SK-N-SH (cell line): ENCODE measurements around the gene SLC12A5. TPM values are rescaled to one million over a fixed set of nuclear protein-coding genes. Genes with fewer than 3 reads are reported as not detected.

Experiments
- CTCF ChIA-PET: fragments of 300-600, 350-600 bp; formaldehyde crosslinking; extraction: SDS; loops from one replicate; lab custom pipeline; 2021; lab: Yijun Ruan, JAX
- POLR2A ChIA-PET: fragments of 350-600 bp; sonication (Branson Sonifier 250); formaldehyde crosslinking; extraction: SDS; loops from one replicate; lab custom pipeline; 2020; ENCODE audit warnings: antibody characterized with exemption, inconsistent platforms; lab: Yijun Ruan, JAX
- DNase-seq: peaks from one replicate; pipeline ENCODE4 v3.0.0; 2012
- H2AFZ ChIP-seq: fragments of 200-600 bp; sonication (generic); 2 replicates; pipeline ENCODE4 v1.8.1; 2016; ENCODE audit warnings: antibody characterized with exemption, mild to moderate bottlenecking, low read depth
- H3F3A ChIP-seq: fragments of 200-600 bp; sonication (generic); replicated peaks from 2 replicates; pipeline ENCODE3; 2016; ENCODE audit warnings: antibody characterized with exemption, mild to moderate bottlenecking; ENCODE audit not compliant: insufficient read depth
- H3K27ac ChIP-seq, 2 experiments: fragments of 200-500 bp in 1 of 2; fragments of 200-600 bp in 1 of 2; sonication (Bioruptor generic) in 1 of 2; sonication (generic), shearing (Covaris generic) in 1 of 2; 2 replicates each; pipeline versions ENCODE4 v1.5.1 to v1.6.1; 2014 to 2016; ENCODE audit warnings: low read depth in 2 of 2, inconsistent platforms in 1 of 2, low read length in 1 of 2, mild to moderate bottlenecking in 1 of 2, mixed read lengths in 1 of 2
- H3K27me3 ChIP-seq: fragments of 200-600 bp; sonication (generic), shearing (Covaris generic); 2 replicates; pipeline ENCODE4 v1.6.1; 2016; ENCODE audit warnings: mixed run types; ENCODE audit not compliant: insufficient read depth
- H3K36me3 ChIP-seq, 2 experiments: fragments of 200-500 bp in 1 of 2; fragments of 200-600 bp in 1 of 2; sonication (Bioruptor generic) in 1 of 2; sonication (generic) in 1 of 2; replicated peaks in 1 of 2; 2 replicates each; pipeline versions ENCODE3 to v1.5.1; 2014 to 2016; ENCODE audit warnings: low read length in 1 of 2, mild to moderate bottlenecking in 1 of 2; ENCODE audit not compliant: insufficient read depth in 2 of 2, control insufficient read depth in 1 of 2
- H3K4me1 ChIP-seq, 2 experiments: fragments of 200-500 bp in 1 of 2; fragments of 200-600 bp in 1 of 2; sonication (Bioruptor generic) in 1 of 2; sonication (generic), shearing (Covaris generic) in 1 of 2; 2 replicates each; pipeline versions ENCODE4 v1.5.1 to v1.6.1; 2014 to 2016; ENCODE audit warnings: low read depth in 1 of 2, low read length in 1 of 2, mixed run types in 1 of 2; ENCODE audit not compliant: insufficient read depth in 2 of 2, control insufficient read depth in 1 of 2
- H3K4me2 ChIP-seq: fragments of 200-600 bp; sonication (generic), shearing (Covaris generic); 2 replicates; pipeline ENCODE4 v1.6.1; 2017; ENCODE audit warnings: mixed run types
- H3K4me3 ChIP-seq, 2 experiments: fragments of 200-500 bp in 1 of 2; fragments of 200-600 bp in 1 of 2; sonication (Bioruptor generic) in 1 of 2; sonication (generic), shearing (Covaris generic) in 1 of 2; 2 replicates each; pipeline versions ENCODE4 v1.5.1 to v1.8.1; 2014 to 2016; ENCODE audit warnings: low read depth in 2 of 2, inconsistent platforms in 1 of 2, low read length in 1 of 2, mild to moderate bottlenecking in 1 of 2, mixed read lengths in 1 of 2, moderate library complexity in 1 of 2
- H3K79me2 ChIP-seq: fragments of 200-600 bp; sonication (generic); 2 replicates; pipeline ENCODE4 v1.8.1; 2017; ENCODE audit warnings: mild to moderate bottlenecking; ENCODE audit not compliant: insufficient read depth
- H3K9ac ChIP-seq: fragments of 200-600 bp; sonication (generic); 2 replicates; pipeline ENCODE4 v1.6.1; 2017; ENCODE audit warnings: mixed run types
- H3K9me2 ChIP-seq: fragments of 200-600 bp; sonication (generic); 2 replicates; pipeline ENCODE4 v1.6.1; 2017; ENCODE audit warnings: mixed run types
- H3K9me3 ChIP-seq: fragments of 200-600 bp; sonication (generic); 2 replicates; pipeline ENCODE4 v1.6.1; 2017; ENCODE audit warnings: mixed run types, mild to moderate bottlenecking, moderate library complexity
- H4K20me1 ChIP-seq: fragments of 200-600 bp; sonication (generic); 2 replicates; pipeline ENCODE4 v1.6.1; 2017; ENCODE audit warnings: mild to moderate bottlenecking, mixed run types; ENCODE audit not compliant: insufficient read depth
- CHD2 ChIP-seq: fragments of 150-350 bp; IDR thresholded peaks from 2 replicates; pipeline ENCODE4 v1.6.1; 2018; ENCODE audit warnings: low read length; ENCODE audit not compliant: partially characterized antibody
- EZH2phosphoT487 ChIP-seq: fragments of 200-600 bp; sonication (generic); IDR thresholded peaks from 2 replicates; pipeline ENCODE4 v1.6.1; 2017; ENCODE audit warnings: low read depth, mixed run types, mild to moderate bottlenecking, antibody characterized with exemption, moderate library complexity, borderline replicate concordance
- FOXJ3 ChIP-seq: sonication (generic); formaldehyde crosslinking; IDR thresholded peaks from 2 replicates; pipeline ENCODE4 v1.5.1; 2020; ENCODE audit warnings: mild to moderate bottlenecking, missing genetic modification reagents
- MXI1 ChIP-seq: IDR thresholded peaks from 2 replicates; pipeline ENCODE4 v1.6.1; 2012; ENCODE audit warnings: mild to moderate bottlenecking, low read depth, low read length, improper control_type of control experiment
- NRF1 ChIP-seq: IDR thresholded peaks from 2 replicates; pipeline ENCODE4 v1.6.1; 2012; ENCODE audit warnings: low read depth, mild to moderate bottlenecking, low read length
- RCOR1 ChIP-seq: fragments of 150-350 bp; IDR thresholded peaks from 2 replicates; pipeline ENCODE4 v1.6.1; 2017; ENCODE audit warnings: antibody characterized with exemption, low read length
- RFX5 ChIP-seq: IDR thresholded peaks from 2 replicates; pipeline ENCODE4 v1.6.1; 2012; ENCODE audit warnings: mild to moderate bottlenecking, improper control_type of control experiment, low read length
- RXRA ChIP-seq: IDR thresholded peaks from 2 replicates; pipeline ENCODE4 v1.4.0; 2012; ENCODE audit warnings: low read depth, mild to moderate bottlenecking, borderline replicate concordance
- YY1 ChIP-seq: IDR thresholded peaks from 2 replicates; pipeline ENCODE4 v1.4.0; 2012; ENCODE audit warnings: low read depth, mild to moderate bottlenecking
- WGBS: methylation state at CpG from one replicate; pipeline ENCODE4 v1.1.6; 2017; ENCODE audit warnings: low lambda C conversion rate; 5-methylcytosine and 5-hydroxymethylcytosine counted together
- polyA plus RNA-seq, 3 experiments: library from polyadenylated mRNA; depleted of rRNA; stranded (reverse); fragments of >200 nt; gene quantifications; 2 replicates each; pipeline ENCODE4 v1.2.3, GENCODE V29; 2012
- TF ChIP-seq, protein P1 (sequence below): IDR thresholded peaks from 2 replicates; pipeline ENCODE4 v1.6.1; 2012; ENCODE audit warnings: mild to moderate bottlenecking, low read depth, low read length, moderate library complexity
- TF ChIP-seq, protein P2 (sequence below): IDR thresholded peaks from 2 replicates; pipeline ENCODE4; 2012
- TF ChIP-seq, protein P3 (sequence below): fragments of 150-350 bp; IDR thresholded peaks from 2 replicates; pipeline ENCODE4 v1.6.1; 2017; ENCODE audit warnings: antibody characterized with exemption, low read length, low read depth, borderline replicate concordance
- TF ChIP-seq, protein P4 (sequence below): IDR thresholded peaks from 2 replicates; pipeline ENCODE4 v1.4.0; 2012; ENCODE audit warnings: low read depth, borderline replicate concordance
- TF ChIP-seq, protein P5 (sequence below): fragments of 200-600 bp; sonication (generic); IDR thresholded peaks from 2 replicates; pipeline ENCODE4 v1.6.1; 2017; ENCODE audit warnings: antibody characterized with exemption, mild to moderate bottlenecking, moderate library complexity

SLC12A5 gene
- polyA plus RNA-seq, 1 of the 3 experiments (the other 2 are of a cell fraction): 19.9 TPM

DNA sequence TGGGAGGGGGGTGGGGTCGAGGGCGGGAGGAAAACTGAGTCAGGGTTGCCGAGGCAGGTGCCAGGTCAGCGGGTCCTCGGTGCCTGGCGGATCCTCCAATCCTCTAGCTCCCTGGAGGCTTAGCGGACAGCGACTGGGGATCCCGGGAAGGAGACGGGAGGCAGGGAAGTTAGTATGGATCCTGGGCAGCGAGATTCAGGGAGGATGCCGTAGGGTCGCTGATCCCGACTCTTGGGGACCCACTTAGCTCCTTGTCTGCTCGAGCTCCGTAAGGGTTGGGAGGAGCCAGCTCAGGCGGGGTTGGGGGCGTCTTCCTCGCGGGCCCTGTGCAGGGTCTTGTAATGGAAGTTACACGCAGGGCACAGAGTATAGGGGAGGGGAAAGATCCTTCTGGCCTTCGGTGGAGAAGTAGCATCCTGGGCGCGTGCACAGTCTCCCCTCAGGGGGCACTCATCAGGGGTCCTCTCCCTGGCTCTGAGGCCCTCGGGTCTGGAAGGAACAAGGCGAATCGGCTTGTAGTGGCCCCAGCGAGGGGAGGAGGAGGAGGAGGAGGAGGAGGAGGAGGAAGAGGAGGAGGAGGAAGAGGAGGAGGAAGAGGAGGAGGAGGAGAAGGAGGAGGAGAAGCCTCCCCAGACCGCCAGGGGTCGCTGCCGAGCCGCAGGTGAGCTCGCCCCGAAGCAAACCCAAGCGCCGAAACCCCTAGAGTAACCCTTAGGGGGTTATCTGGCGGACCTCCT lies 6.4 kb upstream of the SLC12A5 start (continued):
- TF ChIP-seq EZH2phosphoT487 (no peak), RCOR1 (no peak), CHD2 (no peak)
- TF ChIP-seq, protein P1, sequence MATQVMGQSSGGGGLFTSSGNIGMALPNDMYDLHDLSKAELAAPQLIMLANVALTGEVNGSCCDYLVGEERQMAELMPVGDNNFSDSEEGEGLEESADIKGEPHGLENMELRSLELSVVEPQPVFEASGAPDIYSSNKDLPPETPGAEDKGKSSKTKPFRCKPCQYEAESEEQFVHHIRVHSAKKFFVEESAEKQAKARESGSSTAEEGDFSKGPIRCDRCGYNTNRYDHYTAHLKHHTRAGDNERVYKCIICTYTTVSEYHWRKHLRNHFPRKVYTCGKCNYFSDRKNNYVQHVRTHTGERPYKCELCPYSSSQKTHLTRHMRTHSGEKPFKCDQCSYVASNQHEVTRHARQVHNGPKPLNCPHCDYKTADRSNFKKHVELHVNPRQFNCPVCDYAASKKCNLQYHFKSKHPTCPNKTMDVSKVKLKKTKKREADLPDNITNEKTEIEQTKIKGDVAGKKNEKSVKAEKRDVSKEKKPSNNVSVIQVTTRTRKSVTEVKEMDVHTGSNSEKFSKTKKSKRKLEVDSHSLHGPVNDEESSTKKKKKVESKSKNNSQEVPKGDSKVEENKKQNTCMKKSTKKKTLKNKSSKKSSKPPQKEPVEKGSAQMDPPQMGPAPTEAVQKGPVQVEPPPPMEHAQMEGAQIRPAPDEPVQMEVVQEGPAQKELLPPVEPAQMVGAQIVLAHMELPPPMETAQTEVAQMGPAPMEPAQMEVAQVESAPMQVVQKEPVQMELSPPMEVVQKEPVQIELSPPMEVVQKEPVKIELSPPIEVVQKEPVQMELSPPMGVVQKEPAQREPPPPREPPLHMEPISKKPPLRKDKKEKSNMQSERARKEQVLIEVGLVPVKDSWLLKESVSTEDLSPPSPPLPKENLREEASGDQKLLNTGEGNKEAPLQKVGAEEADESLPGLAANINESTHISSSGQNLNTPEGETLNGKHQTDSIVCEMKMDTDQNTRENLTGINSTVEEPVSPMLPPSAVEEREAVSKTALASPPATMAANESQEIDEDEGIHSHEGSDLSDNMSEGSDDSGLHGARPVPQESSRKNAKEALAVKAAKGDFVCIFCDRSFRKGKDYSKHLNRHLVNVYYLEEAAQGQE: no peak

DNA sequence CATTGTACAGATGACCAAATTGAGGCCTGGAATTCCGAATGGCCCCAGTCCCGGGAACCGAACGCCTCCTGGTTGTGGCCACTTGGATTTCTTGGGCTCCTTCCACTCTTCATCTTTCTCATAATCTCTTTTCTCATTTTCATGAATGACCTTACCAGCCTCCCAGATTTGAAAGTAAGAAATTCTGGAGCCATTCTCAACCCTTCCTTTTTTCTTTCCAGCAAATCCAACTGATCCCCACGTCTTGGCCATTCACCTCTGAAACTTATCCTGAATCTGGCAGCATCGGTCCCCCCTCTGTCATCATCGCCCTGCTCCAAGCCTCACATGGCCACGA lies 5.9 kb upstream of the SLC12A5 start:
- TF ChIP-seq, protein P2, sequence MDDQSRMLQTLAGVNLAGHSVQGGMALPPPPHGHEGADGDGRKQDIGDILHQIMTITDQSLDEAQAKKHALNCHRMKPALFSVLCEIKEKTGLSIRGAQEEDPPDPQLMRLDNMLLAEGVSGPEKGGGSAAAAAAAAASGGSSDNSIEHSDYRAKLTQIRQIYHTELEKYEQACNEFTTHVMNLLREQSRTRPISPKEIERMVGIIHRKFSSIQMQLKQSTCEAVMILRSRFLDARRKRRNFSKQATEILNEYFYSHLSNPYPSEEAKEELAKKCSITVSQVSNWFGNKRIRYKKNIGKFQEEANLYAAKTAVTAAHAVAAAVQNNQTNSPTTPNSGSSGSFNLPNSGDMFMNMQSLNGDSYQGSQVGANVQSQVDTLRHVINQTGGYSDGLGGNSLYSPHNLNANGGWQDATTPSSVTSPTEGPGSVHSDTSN: no peak
- no peak for TF ChIP-seq RXRA

DNA sequence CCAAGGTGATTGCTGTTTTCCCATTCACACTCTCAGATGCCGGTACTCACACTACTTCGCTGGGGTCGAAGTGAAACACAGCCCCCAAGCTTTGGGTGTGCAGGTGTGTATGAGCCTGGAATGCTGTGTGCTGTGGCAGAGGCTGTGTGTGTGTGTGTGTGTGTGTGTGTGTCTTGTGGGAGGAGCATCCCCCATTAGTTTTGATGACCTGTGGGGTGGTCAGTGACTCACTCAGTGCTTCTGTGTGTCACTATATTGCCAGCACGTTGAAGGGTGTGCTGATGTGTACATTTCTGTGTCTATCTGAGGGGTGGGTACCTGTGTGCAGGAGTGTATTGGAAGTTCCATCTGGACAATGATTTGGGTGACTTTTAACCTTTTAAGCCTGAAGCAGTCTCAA lies 5.0 kb upstream of the SLC12A5 start:
- Histone ChIP-seq H3F3A (peaks cover 4% of the 10 kb centered on the region), H3K79me2 (no peaks in the 10 kb centered on the region), H3K36me3 (no peaks in the 10 kb centered on the region), H3K27me3 (no peaks in the 10 kb centered on the region), H3K9ac (no peak overlapping the region), H3K27ac (no peak overlapping the region)
- CTCF ChIA-PET: interaction anchor here (1.3 to 2.2 kb wide), 4 partner anchors 8 to 62 kb away, joined by 7 to 12 read pairs (median 8); no protein-coding TSS in a partner anchor
- POLR2A ChIA-PET: no interaction called here
- WGBS: 39% methylated on average over 4 of the region's 4 CpGs
- DNase-seq: no peak
- no peak for TF ChIP-seq YY1
- TF ChIP-seq, protein P3, sequence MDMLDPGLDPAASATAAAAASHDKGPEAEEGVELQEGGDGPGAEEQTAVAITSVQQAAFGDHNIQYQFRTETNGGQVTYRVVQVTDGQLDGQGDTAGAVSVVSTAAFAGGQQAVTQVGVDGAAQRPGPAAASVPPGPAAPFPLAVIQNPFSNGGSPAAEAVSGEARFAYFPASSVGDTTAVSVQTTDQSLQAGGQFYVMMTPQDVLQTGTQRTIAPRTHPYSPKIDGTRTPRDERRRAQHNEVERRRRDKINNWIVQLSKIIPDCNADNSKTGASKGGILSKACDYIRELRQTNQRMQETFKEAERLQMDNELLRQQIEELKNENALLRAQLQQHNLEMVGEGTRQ: no peak
- no peak for TF ChIP-seq FOXJ3
- no peak for TF ChIP-seq NRF1
- TF ChIP-seq, protein P4, sequence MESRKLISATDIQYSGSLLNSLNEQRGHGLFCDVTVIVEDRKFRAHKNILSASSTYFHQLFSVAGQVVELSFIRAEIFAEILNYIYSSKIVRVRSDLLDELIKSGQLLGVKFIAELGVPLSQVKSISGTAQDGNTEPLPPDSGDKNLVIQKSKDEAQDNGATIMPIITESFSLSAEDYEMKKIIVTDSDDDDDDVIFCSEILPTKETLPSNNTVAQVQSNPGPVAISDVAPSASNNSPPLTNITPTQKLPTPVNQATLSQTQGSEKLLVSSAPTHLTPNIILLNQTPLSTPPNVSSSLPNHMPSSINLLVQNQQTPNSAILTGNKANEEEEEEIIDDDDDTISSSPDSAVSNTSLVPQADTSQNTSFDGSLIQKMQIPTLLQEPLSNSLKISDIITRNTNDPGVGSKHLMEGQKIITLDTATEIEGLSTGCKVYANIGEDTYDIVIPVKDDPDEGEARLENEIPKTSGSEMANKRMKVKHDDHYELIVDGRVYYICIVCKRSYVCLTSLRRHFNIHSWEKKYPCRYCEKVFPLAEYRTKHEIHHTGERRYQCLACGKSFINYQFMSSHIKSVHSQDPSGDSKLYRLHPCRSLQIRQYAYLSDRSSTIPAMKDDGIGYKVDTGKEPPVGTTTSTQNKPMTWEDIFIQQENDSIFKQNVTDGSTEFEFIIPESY: no peak
- no peak for TF ChIP-seq CHD2
- no peak for TF ChIP-seq MXI1
- no peak for TF ChIP-seq RFX5
- TF ChIP-seq, protein P5, sequence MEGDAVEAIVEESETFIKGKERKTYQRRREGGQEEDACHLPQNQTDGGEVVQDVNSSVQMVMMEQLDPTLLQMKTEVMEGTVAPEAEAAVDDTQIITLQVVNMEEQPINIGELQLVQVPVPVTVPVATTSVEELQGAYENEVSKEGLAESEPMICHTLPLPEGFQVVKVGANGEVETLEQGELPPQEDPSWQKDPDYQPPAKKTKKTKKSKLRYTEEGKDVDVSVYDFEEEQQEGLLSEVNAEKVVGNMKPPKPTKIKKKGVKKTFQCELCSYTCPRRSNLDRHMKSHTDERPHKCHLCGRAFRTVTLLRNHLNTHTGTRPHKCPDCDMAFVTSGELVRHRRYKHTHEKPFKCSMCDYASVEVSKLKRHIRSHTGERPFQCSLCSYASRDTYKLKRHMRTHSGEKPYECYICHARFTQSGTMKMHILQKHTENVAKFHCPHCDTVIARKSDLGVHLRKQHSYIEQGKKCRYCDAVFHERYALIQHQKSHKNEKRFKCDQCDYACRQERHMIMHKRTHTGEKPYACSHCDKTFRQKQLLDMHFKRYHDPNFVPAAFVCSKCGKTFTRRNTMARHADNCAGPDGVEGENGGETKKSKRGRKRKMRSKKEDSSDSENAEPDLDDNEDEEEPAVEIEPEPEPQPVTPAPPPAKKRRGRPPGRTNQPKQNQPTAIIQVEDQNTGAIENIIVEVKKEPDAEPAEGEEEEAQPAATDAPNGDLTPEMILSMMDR: no peak
- no peak for TF ChIP-seq RCOR1
- TF ChIP-seq, all 33 proteins: peak for 0
- Histone ChIP-seq H3K4me1 (peaks cover 0 to 13% of the 10 kb centered on the region in 2 experiments; a peak in 1 of 4 replicates), H2AFZ (no peak overlapping the region), H4K20me1 (peaks cover 13% of the 10 kb centered on the region), H3K9me3 (no peaks in the 10 kb centered on the region), H3K4me3 (no peak overlapping the region), H3K4me2 (no peak overlapping the region), H3K9me2 (no peaks in the 10 kb centered on the region)

More for the DNA sequence above, 5.9 kb upstream of the SLC12A5 start:
- no peak overlapping the region for H3K9ac ChIP-seq
- H3K27ac ChIP-seq: no peak overlapping the region
- no peak overlapping the region for H3K4me3 ChIP-seq
- ChIA-PET CTCF (interaction anchor here (0.6 to 2.2 kb wide), 12 partner anchors 9 to 324 kb away, joined by 3 to 13 read pairs (median 7); partner anchors contain the start of genes MMP9 and NCOA5), POLR2A (no interaction called here)
- H3K4me2 ChIP-seq: no peak overlapping the region
- no peak for DNase-seq
- no peaks in the 10 kb centered on the region for H3K9me3 ChIP-seq
- no peak overlapping the region for H2AFZ ChIP-seq
- H3K27me3 ChIP-seq: no peaks in the 10 kb centered on the region
- 73% methylated on average over 8 of the region's 8 CpGs for WGBS
- no peaks in the 10 kb centered on the region for H3K79me2 ChIP-seq
- peaks cover 13% of the 10 kb centered on the region for H4K20me1 ChIP-seq
- H3K9me2 ChIP-seq: no peaks in the 10 kb centered on the region
- H3K4me1 ChIP-seq: peaks cover 0 to 13% of the 10 kb centered on the region in 2 experiments; a peak in 1 of 4 replicates
- H3F3A ChIP-seq: peaks cover 4% of the 10 kb centered on the region
- H3K36me3 ChIP-seq: no peaks in the 10 kb centered on the region
